Inferior parietal cortex (tissue), 1 donor: ENCODE data around the gene ERI3.

Source experiments
- DNase-seq: peaks from one replicate; pipeline ENCODE4 v3.0.0-alpha.2; 2016; ENCODE audit errors: extremely low spot score

Gene ERI3

GRCh38 chr1:44316231-44316759, 38.8 kb downstream of the ERI3 start:
- peak; percentile 37 for DNase-seq

- DNase-seq = no peak
Measured at GRCh38 chr1:44315521-44315920, 39.5 kb downstream of the ERI3 start.

GRCh38 chr1:44314452-44314851, 40.6 kb downstream of the ERI3 start:
- DNase-seq = no peak

GRCh38 chr1:44313265-44313918, 41.7 kb downstream of the ERI3 start:
- no peak for DNase-seq

- DNase-seq = no peak
Measured at GRCh38 chr1:44312399-44313196, 42.5 kb downstream of the ERI3 start.

GRCh38 chr1:44310006-44310405, 45.1 kb downstream of the ERI3 start:
- DNase-seq = no peak

GRCh38 chr1:44305962-44306422, 49.1 kb downstream of the ERI3 start:
- no peak for DNase-seq

- DNase-seq = no peak
Measured at GRCh38 chr1:44303532-44303931, 51.5 kb downstream of the ERI3 start.

- no peak for DNase-seq
Measured at GRCh38 chr1:44302541-44302940, 52.5 kb downstream of the ERI3 start.

GRCh38 chr1:44301442-44301841, 53.6 kb downstream of the ERI3 start:
- no peak for DNase-seq

GRCh38 chr1:44300852-44301251, 54.2 kb downstream of the ERI3 start:
- no peak for DNase-seq

- DNase-seq = no peak
Measured at GRCh38 chr1:44297695-44298400, 57.2 kb downstream of the ERI3 start.

GRCh38 chr1:44296806-44297205, 58.3 kb downstream of the ERI3 start:
- DNase-seq = no peak

- DNase-seq = no peak
Measured at GRCh38 chr1:44296086-44296485, 59.0 kb downstream of the ERI3 start.

- DNase-seq = peak; percentile 48
Measured at GRCh38 chr1:44294588-44295007, 60.5 kb downstream of the ERI3 start.

GRCh38 chr1:44293761-44294315, 61.2 kb downstream of the ERI3 start:
- no peak for DNase-seq

GRCh38 chr1:44292651-44293050, 62.4 kb downstream of the ERI3 start:
- no peak for DNase-seq

GRCh38 chr1:44290250-44291094, 64.6 kb downstream of the ERI3 start:
- no peak for DNase-seq

GRCh38 chr1:44289530-44289929, 65.5 kb downstream of the ERI3 start:
- no peak for DNase-seq

- no peak for DNase-seq
Measured at GRCh38 chr1:44288883-44289282, 66.2 kb downstream of the ERI3 start.

GRCh38 chr1:44284184-44284583, 70.9 kb downstream of the ERI3 start:
- DNase-seq = no peak
